SK-N-SH treated with all-trans-retinoic acid at 6 μM for 48 hours (cell line): ENCODE measurements around the gene CELF4.

Source experiments
- ATAC-seq: fragments of 200-7000 bp; cut with Tn5 transposase; 3 replicates; pipeline ENCODE4 v1.9.1; 2020; ENCODE audit warnings: mild to moderate bottlenecking, moderate library complexity
- ARNTL ChIP-seq: fragments of 450-650 bp; formaldehyde crosslinking; IDR thresholded peaks from 2 replicates; pipeline ENCODE4 v1.5.0; 2020; ENCODE audit warnings: low read depth, mild to moderate bottlenecking, moderate library complexity, borderline replicate concordance
- BACH2 ChIP-seq: fragments of 250-450 bp; sonication (Bioruptor Pico); IDR thresholded peaks from 2 replicates; pipeline ENCODE4 v1.9.0; 2021; ENCODE audit warnings: mild to moderate bottlenecking, borderline replicate concordance
- CREB5 ChIP-seq: fragments of 250-450 bp; sonication (Bioruptor Pico); IDR thresholded peaks from 2 replicates; pipeline ENCODE4 v1.5.1; 2020; ENCODE audit warnings: low read depth, mild to moderate bottlenecking, moderate library complexity
- CSDC2 ChIP-seq: fragments of 250-450 bp; sonication (Bioruptor Pico); IDR thresholded peaks from 2 replicates; pipeline ENCODE4 v1.5.0; 2020; ENCODE audit warnings: mild to moderate bottlenecking, moderate library complexity
- CSRNP3 ChIP-seq: fragments of 250-450 bp; sonication (Bioruptor Pico); IDR thresholded peaks from 2 replicates; pipeline ENCODE4 v1.5.1; 2021; ENCODE audit warnings: mild to moderate bottlenecking, moderate library complexity
- ESRRG ChIP-seq: fragments of 250-450 bp; sonication (Bioruptor Pico); IDR thresholded peaks from 2 replicates; pipeline ENCODE4 v1.6.1; 2021; ENCODE audit warnings: mild to moderate bottlenecking
- GLIS3 ChIP-seq: fragments of 250-450 bp; sonication (Bioruptor Pico); IDR thresholded peaks from 2 replicates; pipeline ENCODE4 v1.5.0; 2020; ENCODE audit warnings: mild to moderate bottlenecking, moderate library complexity
- ISL1 ChIP-seq: fragments of 250-450 bp; sonication (Bioruptor Pico); IDR thresholded peaks from 2 replicates; pipeline ENCODE4 v2.1.2; 2022; ENCODE audit warnings: mild to moderate bottlenecking, moderate library complexity
- OSR1 ChIP-seq: fragments of 250-450 bp; sonication (Bioruptor Pico); IDR thresholded peaks from 2 replicates; pipeline ENCODE4 v1.8.0; 2022; ENCODE audit warnings: moderate library complexity, mild to moderate bottlenecking, inconsistent platforms
- PATZ1 ChIP-seq: fragments of 250-450 bp; sonication (Bioruptor Pico); IDR thresholded peaks from 2 replicates; pipeline ENCODE4 v1.8.0; 2020; ENCODE audit warnings: mild to moderate bottlenecking, moderate library complexity, borderline replicate concordance
- PPARA ChIP-seq: fragments of 250-450 bp; sonication (Bioruptor Pico); IDR thresholded peaks from 2 replicates; pipeline ENCODE4 v1.5.0; 2020; ENCODE audit warnings: mild to moderate bottlenecking, borderline replicate concordance
- RARB ChIP-seq: fragments of 250-450 bp; sonication (Bioruptor Pico); IDR thresholded peaks from 2 replicates; pipeline ENCODE4 v1.8.0; 2021; ENCODE audit warnings: mild to moderate bottlenecking, moderate library complexity
- SNAI2 ChIP-seq: fragments of 250-450 bp; sonication (Bioruptor Pico); IDR thresholded peaks from 2 replicates; pipeline ENCODE4 v1.5.0; 2020; ENCODE audit warnings: mild to moderate bottlenecking, moderate library complexity
- TCF4 ChIP-seq: fragments of 250-450 bp; sonication (Bioruptor Pico); IDR thresholded peaks from 2 replicates; pipeline ENCODE4 v1.8.0; 2021; ENCODE audit warnings: mild to moderate bottlenecking, moderate library complexity, borderline replicate concordance
- TOX ChIP-seq: fragments of 250-450 bp; sonication (Bioruptor Pico); IDR thresholded peaks from 2 replicates; pipeline ENCODE4 v1.8.0; 2021; ENCODE audit warnings: mild to moderate bottlenecking, moderate library complexity, borderline replicate concordance
- ZC3H10 ChIP-seq: fragments of 250-450 bp; sonication (Bioruptor Pico); IDR thresholded peaks from 2 replicates; pipeline ENCODE4 v1.5.1; 2021; ENCODE audit warnings: mild to moderate bottlenecking, moderate library complexity
- ZFP3 ChIP-seq: fragments of 250-450 bp; sonication (Bioruptor Pico); IDR thresholded peaks from 2 replicates; pipeline ENCODE4 v1.5.0; 2020; ENCODE audit warnings: mild to moderate bottlenecking, moderate library complexity
- ZFP30 ChIP-seq: fragments of 450-650 bp; formaldehyde crosslinking; IDR thresholded peaks from 2 replicates; pipeline ENCODE4 v1.5.0; 2022; ENCODE audit warnings: mild to moderate bottlenecking, moderate library complexity
- ZNF565 ChIP-seq: fragments of 450-650 bp; formaldehyde crosslinking; conservative IDR thresholded peaks from 2 replicates; pipeline ENCODE4 v1.5.0; 2020; ENCODE audit warnings: low read depth, mild to moderate bottlenecking, moderate library complexity
- ZNF70 ChIP-seq: fragments of 450-650 bp; formaldehyde crosslinking; IDR thresholded peaks from 2 replicates; pipeline ENCODE4 v1.5.0; 2020; ENCODE audit warnings: mild to moderate bottlenecking, moderate library complexity
- ZNF8 ChIP-seq: fragments of 450-650 bp; formaldehyde crosslinking; IDR thresholded peaks from 2 replicates; pipeline ENCODE4 v1.5.0; 2020; ENCODE audit warnings: mild to moderate bottlenecking, moderate library complexity
- TF ChIP-seq, protein P1 (sequence below): fragments of 250-450 bp; sonication (Bioruptor Pico); IDR thresholded peaks from 2 replicates; pipeline ENCODE4 v1.5.0; 2020; ENCODE audit warnings: mild to moderate bottlenecking, moderate library complexity

The CELF4 gene

GRCh38 chr18:37391156-37391555 lies 174.4 kb downstream of the CELF4 start:
- TF ChIP-seq ZFP3 (CRISPR knock-in tag), result no peak
- no peak for TF ChIP-seq ZNF8 (CRISPR knock-in tag)
- no peak for TF ChIP-seq TCF4 (CRISPR knock-in tag)
- no peak for TF ChIP-seq ESRRG (CRISPR knock-in tag)
- no peak for TF ChIP-seq CSRNP3
- no peak for TF ChIP-seq OSR1 (CRISPR knock-in tag)
- TF ChIP-seq, protein P1, sequence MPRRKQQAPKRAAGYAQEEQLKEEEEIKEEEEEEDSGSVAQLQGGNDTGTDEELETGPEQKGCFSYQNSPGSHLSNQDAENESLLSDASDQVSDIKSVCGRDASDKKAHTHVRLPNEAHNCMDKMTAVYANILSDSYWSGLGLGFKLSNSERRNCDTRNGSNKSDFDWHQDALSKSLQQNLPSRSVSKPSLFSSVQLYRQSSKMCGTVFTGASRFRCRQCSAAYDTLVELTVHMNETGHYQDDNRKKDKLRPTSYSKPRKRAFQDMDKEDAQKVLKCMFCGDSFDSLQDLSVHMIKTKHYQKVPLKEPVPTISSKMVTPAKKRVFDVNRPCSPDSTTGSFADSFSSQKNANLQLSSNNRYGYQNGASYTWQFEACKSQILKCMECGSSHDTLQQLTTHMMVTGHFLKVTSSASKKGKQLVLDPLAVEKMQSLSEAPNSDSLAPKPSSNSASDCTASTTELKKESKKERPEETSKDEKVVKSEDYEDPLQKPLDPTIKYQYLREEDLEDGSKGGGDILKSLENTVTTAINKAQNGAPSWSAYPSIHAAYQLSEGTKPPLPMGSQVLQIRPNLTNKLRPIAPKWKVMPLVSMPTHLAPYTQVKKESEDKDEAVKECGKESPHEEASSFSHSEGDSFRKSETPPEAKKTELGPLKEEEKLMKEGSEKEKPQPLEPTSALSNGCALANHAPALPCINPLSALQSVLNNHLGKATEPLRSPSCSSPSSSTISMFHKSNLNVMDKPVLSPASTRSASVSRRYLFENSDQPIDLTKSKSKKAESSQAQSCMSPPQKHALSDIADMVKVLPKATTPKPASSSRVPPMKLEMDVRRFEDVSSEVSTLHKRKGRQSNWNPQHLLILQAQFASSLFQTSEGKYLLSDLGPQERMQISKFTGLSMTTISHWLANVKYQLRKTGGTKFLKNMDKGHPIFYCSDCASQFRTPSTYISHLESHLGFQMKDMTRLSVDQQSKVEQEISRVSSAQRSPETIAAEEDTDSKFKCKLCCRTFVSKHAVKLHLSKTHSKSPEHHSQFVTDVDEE (CRISPR knock-in tag), result no peak
- TF ChIP-seq ZNF565 (CRISPR knock-in tag), result no peak
- TF ChIP-seq SNAI2 (CRISPR knock-in tag), result no peak
- no peak for TF ChIP-seq PATZ1
- no peak for TF ChIP-seq ISL1
- TF ChIP-seq ZC3H10 (CRISPR knock-in tag), result no peak
- no peak for TF ChIP-seq TOX (CRISPR knock-in tag)
- TF ChIP-seq ZNF70 (CRISPR knock-in tag), result no peak
- TF ChIP-seq CSDC2 (CRISPR knock-in tag), result no peak
- TF ChIP-seq CREB5 (CRISPR knock-in tag), result no peak
- TF ChIP-seq PPARA (CRISPR knock-in tag), result no peak
- TF ChIP-seq BACH2 (CRISPR knock-in tag), result no peak
- no peak for TF ChIP-seq GLIS3 (CRISPR knock-in tag)
- TF ChIP-seq ZFP30 (CRISPR knock-in tag), result no peak
- ATAC-seq, result no peak

GRCh38 chr18:37390687-37391086 lies 174.9 kb downstream of the CELF4 start:
- TF ChIP-seq ISL1, result no peak
- TF ChIP-seq TCF4 (CRISPR knock-in tag), result no peak
- no peak for TF ChIP-seq ZNF565 (CRISPR knock-in tag)
- TF ChIP-seq CSDC2 (CRISPR knock-in tag), result no peak
- no peak for TF ChIP-seq CSRNP3
- TF ChIP-seq, all 23 proteins: peak for 0
- ATAC-seq, result no peak

GRCh38 chr18:37389684-37390368 lies 175.8 kb downstream of the CELF4 start:
- no peak for TF ChIP-seq ZNF8 (CRISPR knock-in tag)
- TF ChIP-seq PPARA (CRISPR knock-in tag), result no peak
- no peak for TF ChIP-seq ZC3H10 (CRISPR knock-in tag)
- no peak for TF ChIP-seq CSDC2 (CRISPR knock-in tag)
- no peak for TF ChIP-seq ZFP3 (CRISPR knock-in tag)
- TF ChIP-seq PATZ1, result no peak
- TF ChIP-seq TOX (CRISPR knock-in tag), result no peak
- TF ChIP-seq ZFP30 (CRISPR knock-in tag), result no peak
- TF ChIP-seq ARNTL (CRISPR knock-in tag), result no peak
- TF ChIP-seq RARB (CRISPR knock-in tag), result no peak
- no peak for TF ChIP-seq SNAI2 (CRISPR knock-in tag)
- TF ChIP-seq BACH2 (CRISPR knock-in tag), result no peak
- no peak for TF ChIP-seq CREB5 (CRISPR knock-in tag)
- no peak for TF ChIP-seq ZNF70 (CRISPR knock-in tag)
- no peak for TF ChIP-seq ZNF565 (CRISPR knock-in tag)
- no peak for ATAC-seq
